Colonic mucosa (tissue), 4 donors: ENCODE data around the gene C2orf80. TPM values are rescaled to one million over a fixed set of nuclear protein-coding genes. Genes with fewer than 3 reads are reported as not detected.

Source experiments
- DNase-seq: peaks from one replicate; pipeline ENCODE4 v3.0.0-alpha.2; 2020
- H3K27ac ChIP-seq: fragments of 200-600 bp; one replicate; pipeline ENCODE4 v1.8.0; 2021
- H3K27me3 ChIP-seq: fragments of 200-600 bp; one replicate; pipeline ENCODE4 v1.8.0; 2021
- H3K36me3 ChIP-seq: fragments of 200-600 bp; one replicate; pipeline ENCODE4 v1.8.0; 2021
- H3K4me1 ChIP-seq: fragments of 200-600 bp; one replicate; pipeline ENCODE4 v1.8.0; 2021; ENCODE audit warnings: mild to moderate bottlenecking
- H3K4me3 ChIP-seq: fragments of 200-600 bp; one replicate; pipeline ENCODE4 v1.8.0; 2021
- H3K9ac ChIP-seq, 2 donors: one replicate each; pipeline ENCODE4 v1.7.0; 2013; ENCODE audit warnings: control low read depth in 2 of 2, low read depth in 2 of 2, low read length in 2 of 2
- H3K9me3 ChIP-seq: fragments of 200-600 bp; one replicate; pipeline ENCODE4 v1.8.0; 2021
- CTCF ChIP-seq: fragments of 200-600 bp; IDR thresholded peaks from one replicate; pipeline ENCODE4 v1.8.0; 2022; ENCODE audit warnings: antibody characterized with exemption, mild to moderate bottlenecking
- intact Hi-C: fragments of 100-400 bp; cut with DNase I; formaldehyde crosslinking; loops from one replicate; pipeline ENCODE4 v1.14.1; 2022
- total RNA-seq, 2 donors: library from RNA; stranded (reverse); fragmentation: NEBNext Ultra II Directional in 1 of 2; extraction: Animal tissue kit (Norgen Biotek cat#: 25700) in 1 of 2; gene quantifications; one replicate each; pipeline ENCODE4 v1.2.1, GENCODE V29; 2021
- donor health status: healthy.
- donor health status: DM: no; HTN: no; CAD: no.
- donor health status: DM: no; HTN: no; CAD: no.

C2orf80 gene
- total RNA-seq, 2 donors from 2014 or later = not detected

GRCh38 chr2:208148803-208149202 is 41.0 kb downstream of the C2orf80 start:
- Histone ChIP-seq H3K9me3 (no peaks in the 10 kb centered on the region), H3K9ac (no peak overlapping the region), H3K27ac (no peak overlapping the region), H3K27me3 (no peaks in the 10 kb centered on the region), H3K36me3 (no peaks in the 10 kb centered on the region), H3K4me1 (no peaks in the 10 kb centered on the region), H3K4me3 (no peak overlapping the region)
- no peak for DNase-seq
- TF ChIP-seq CTCF = no peak
- intact Hi-C loops = no loop called here

GRCh38 chr2:208147759-208148158 is 42.1 kb downstream of the C2orf80 start:
- intact Hi-C loops = no loop called here
- H3K27me3 ChIP-seq = no peaks in the 10 kb centered on the region
- no peak for TF ChIP-seq CTCF
- no peak overlapping the region for H3K27ac ChIP-seq
- DNase-seq = no peak
- no peaks in the 10 kb centered on the region for H3K4me1 ChIP-seq
- H3K4me3 ChIP-seq = no peak overlapping the region
- H3K9me3 ChIP-seq = no peaks in the 10 kb centered on the region
- no peaks in the 10 kb centered on the region for H3K36me3 ChIP-seq
- no peak overlapping the region for H3K9ac ChIP-seq

- no peaks in the 10 kb centered on the region for H3K36me3 ChIP-seq
- no peaks in the 10 kb centered on the region for H3K4me1 ChIP-seq
- H3K4me3 ChIP-seq = no peak overlapping the region
- H3K27me3 ChIP-seq = no peaks in the 10 kb centered on the region
- no peak for DNase-seq
- no peak overlapping the region for H3K27ac ChIP-seq
- H3K9me3 ChIP-seq = no peaks in the 10 kb centered on the region
- intact Hi-C loops = no loop called here
- TF ChIP-seq CTCF = no peak
- no peak overlapping the region for H3K9ac ChIP-seq
These were observed 42.8 kb downstream of the C2orf80 start for GRCh38 chr2:208147008-208147407.

- Histone ChIP-seq H3K27me3 (no peaks in the 10 kb centered on the region), H3K36me3 (no peaks in the 10 kb centered on the region), H3K4me1 (no peaks in the 10 kb centered on the region), H3K9ac (no peak within 1 kb of the TSS), H3K27ac (no peak within 1 kb of the TSS), H3K9me3 (no peaks in the 10 kb centered on the region), H3K4me3 (no peak within 1 kb of the TSS)
- intact Hi-C loops = no loop called here
- no peak for TF ChIP-seq CTCF
- no peak for DNase-seq
These were observed 43.8 kb downstream of the C2orf80 start, which contains the start of gene CRYGB for GRCh38 chr2:208146006-208146405. Gene CRYGB, minus strand, starts transcription at chr2:208146158. Its CDS starts 38 bp downstream, at chr2:208146120.

- Histone ChIP-seq H3K4me3 (no peak overlapping the region), H3K4me1 (no peaks in the 10 kb centered on the region), H3K36me3 (no peaks in the 10 kb centered on the region), H3K9ac (no peak overlapping the region), H3K9me3 (no peaks in the 10 kb centered on the region), H3K27ac (no peak overlapping the region), H3K27me3 (no peaks in the 10 kb centered on the region)
- no peak for TF ChIP-seq CTCF
- no peak for DNase-seq
- intact Hi-C loops = no loop called here
These were observed 46.7 kb downstream of the C2orf80 start for GRCh38 chr2:208142925-208143799.
